ENCODE data around the gene PEAK1.

The PEAK1 gene

GRCh38 chr15:77352887-77353286 lies 67.0 kb downstream of the PEAK1 start:
- TF ChIP-seq, protein P1, sequence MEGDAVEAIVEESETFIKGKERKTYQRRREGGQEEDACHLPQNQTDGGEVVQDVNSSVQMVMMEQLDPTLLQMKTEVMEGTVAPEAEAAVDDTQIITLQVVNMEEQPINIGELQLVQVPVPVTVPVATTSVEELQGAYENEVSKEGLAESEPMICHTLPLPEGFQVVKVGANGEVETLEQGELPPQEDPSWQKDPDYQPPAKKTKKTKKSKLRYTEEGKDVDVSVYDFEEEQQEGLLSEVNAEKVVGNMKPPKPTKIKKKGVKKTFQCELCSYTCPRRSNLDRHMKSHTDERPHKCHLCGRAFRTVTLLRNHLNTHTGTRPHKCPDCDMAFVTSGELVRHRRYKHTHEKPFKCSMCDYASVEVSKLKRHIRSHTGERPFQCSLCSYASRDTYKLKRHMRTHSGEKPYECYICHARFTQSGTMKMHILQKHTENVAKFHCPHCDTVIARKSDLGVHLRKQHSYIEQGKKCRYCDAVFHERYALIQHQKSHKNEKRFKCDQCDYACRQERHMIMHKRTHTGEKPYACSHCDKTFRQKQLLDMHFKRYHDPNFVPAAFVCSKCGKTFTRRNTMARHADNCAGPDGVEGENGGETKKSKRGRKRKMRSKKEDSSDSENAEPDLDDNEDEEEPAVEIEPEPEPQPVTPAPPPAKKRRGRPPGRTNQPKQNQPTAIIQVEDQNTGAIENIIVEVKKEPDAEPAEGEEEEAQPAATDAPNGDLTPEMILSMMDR (conservative IDR thresholded peaks at IDR 0.05) = no peak
- TF ChIP-seq ZFX (IDR thresholded peaks at IDR 0.05) = no peak

DNA sequence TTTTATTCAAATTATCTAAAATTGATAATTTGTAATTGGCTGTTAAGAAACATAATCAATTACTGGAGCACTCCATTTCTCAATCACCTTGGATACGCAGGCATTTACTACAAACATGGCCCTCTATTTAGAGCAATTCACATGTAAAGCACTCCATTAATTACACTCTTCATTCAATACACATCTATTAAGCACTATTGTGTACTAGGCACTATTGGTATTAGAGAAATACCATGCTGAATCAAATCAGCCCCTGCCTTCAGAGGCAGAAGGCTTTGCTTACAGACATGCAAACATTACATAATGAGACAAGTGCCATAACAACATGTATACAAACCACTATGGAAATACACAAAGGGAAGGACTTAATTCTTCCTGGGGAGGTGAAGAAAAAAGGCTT lies 69.1 kb downstream of the PEAK1 start:
- TF ChIP-seq, protein P1 (conservative IDR thresholded peaks at IDR 0.05) = no peak
- no peak for TF ChIP-seq ZFX (IDR thresholded peaks at IDR 0.05)
- no peak overlapping the region for H3K27ac ChIP-seq

More at GRCh38 chr15:77352887-77353286, 67.0 kb downstream of the PEAK1 start:
- no peak overlapping the region for H3K27ac ChIP-seq

GRCh38 chr15:77349666-77350065 lies 70.2 kb downstream of the PEAK1 start:
- H3K27ac ChIP-seq = no peak overlapping the region
- TF ChIP-seq, protein P1 (conservative IDR thresholded peaks at IDR 0.05) = no peak
- TF ChIP-seq ZFX (IDR thresholded peaks at IDR 0.05) = no peak

DNA sequence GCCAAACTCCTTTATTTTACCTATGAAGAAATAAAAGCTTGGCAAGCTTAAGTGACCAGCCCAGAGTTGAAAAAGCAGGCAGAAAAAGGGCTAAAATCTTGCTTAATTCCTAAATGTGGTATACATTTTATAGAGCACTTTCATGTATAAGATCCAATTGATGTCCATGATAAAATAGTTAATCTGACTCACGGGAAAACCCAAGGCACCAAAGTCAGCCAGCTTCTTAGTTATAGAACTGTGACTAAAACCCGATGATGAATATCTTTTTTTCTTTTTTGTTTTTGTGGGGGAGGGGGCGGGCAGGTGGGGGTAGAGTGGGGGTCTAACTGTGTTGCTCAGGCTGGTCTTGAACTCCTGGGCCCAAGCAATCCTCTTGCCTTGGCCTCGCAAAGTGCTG lies 71.4 kb downstream of the PEAK1 start:
- no peak for TF ChIP-seq ZFX (IDR thresholded peaks at IDR 0.05)
- TF ChIP-seq, protein P1 (conservative IDR thresholded peaks at IDR 0.05) = no peak
- no peak overlapping the region for H3K27ac ChIP-seq

GRCh38 chr15:77347197-77347596 lies 72.7 kb downstream of the PEAK1 start:
- H3K27ac ChIP-seq = no peak overlapping the region
- TF ChIP-seq ZFX (IDR thresholded peaks at IDR 0.05) = no peak
- TF ChIP-seq, protein P1 (conservative IDR thresholded peaks at IDR 0.05) = no peak

GRCh38 chr15:77346245-77347036 lies 73.5 kb downstream of the PEAK1 start:
- TF ChIP-seq, protein P1 (conservative IDR thresholded peaks at IDR 0.05) = no peak
- no peak for TF ChIP-seq ZFX (IDR thresholded peaks at IDR 0.05)
- H3K27ac ChIP-seq = no peak overlapping the region

GRCh38 chr15:77342807-77343206 lies 77.1 kb downstream of the PEAK1 start:
- TF ChIP-seq ZFX (IDR thresholded peaks at IDR 0.05) = no peak
- TF ChIP-seq, protein P1 (conservative IDR thresholded peaks at IDR 0.05) = no peak

More at GRCh38 chr15:77342807-77343206, 77.1 kb downstream of the PEAK1 start:
- no peak overlapping the region for H3K27ac ChIP-seq
